ENCODE measurements around the gene CHST11.

Gene CHST11

GRCh38 chr12:104680491-104680890 is 223.7 kb downstream of the CHST11 start:
- DNase-seq (ENCODE audit: insufficient read length, low spot score) (no peak), FAIRE-seq (no peak)
- no peak for TF ChIP-seq POLR2A (IDR thresholded peaks at IDR 0.05; ENCODE audit: low read depth, low read length)

- FAIRE-seq = no peak
- DNase-seq (ENCODE audit: insufficient read length, low spot score) = no peak
- no peak for TF ChIP-seq POLR2A (IDR thresholded peaks at IDR 0.05; ENCODE audit: low read depth, low read length)
Measured at GRCh38 chr12:104681012-104681690, 224.4 kb downstream of the CHST11 start.

DNA sequence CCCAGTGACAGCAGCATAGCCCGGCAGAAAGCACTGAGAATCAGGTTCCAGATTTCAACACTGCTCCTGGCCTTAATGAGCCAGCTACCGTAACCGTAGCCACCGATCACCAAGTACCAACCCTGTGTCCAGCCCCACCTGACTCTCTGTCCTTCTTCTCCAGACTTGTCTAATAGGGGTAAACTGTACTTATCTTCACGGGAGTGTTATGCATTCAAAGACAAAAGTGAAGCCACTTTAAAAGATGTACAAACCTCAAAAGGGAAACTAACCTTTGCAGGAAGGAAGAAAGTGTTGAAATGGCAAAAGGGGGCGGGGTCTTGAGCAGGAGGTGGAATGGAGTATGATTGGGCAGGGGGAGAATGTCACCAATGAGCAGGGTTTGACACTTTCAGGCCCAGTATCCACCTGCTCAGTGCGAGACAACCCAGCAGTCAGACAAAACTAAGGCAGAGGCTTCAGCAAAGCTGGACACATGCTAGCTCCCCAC is 226.1 kb downstream of the CHST11 start:
- no peak for FAIRE-seq
- no peak for DNase-seq (ENCODE audit: insufficient read length, low spot score)
- no peak for TF ChIP-seq POLR2A (IDR thresholded peaks at IDR 0.05; ENCODE audit: low read depth, low read length)

- no peak for FAIRE-seq
- TF ChIP-seq POLR2A (IDR thresholded peaks at IDR 0.05; ENCODE audit: low read depth, low read length) = no peak
- DNase-seq (ENCODE audit: insufficient read length, low spot score) = no peak
Measured at GRCh38 chr12:104683831-104684503, 227.2 kb downstream of the CHST11 start.

- no peak for FAIRE-seq
- no peak for DNase-seq (ENCODE audit: insufficient read length, low spot score)
- TF ChIP-seq POLR2A (IDR thresholded peaks at IDR 0.05; ENCODE audit: low read depth, low read length) = no peak
Measured at GRCh38 chr12:104684884-104685283, 228.1 kb downstream of the CHST11 start.

GRCh38 chr12:104685366-104685765 is 228.6 kb downstream of the CHST11 start:
- no peak for FAIRE-seq
- TF ChIP-seq POLR2A (IDR thresholded peaks at IDR 0.05; ENCODE audit: low read depth, low read length) = no peak
- DNase-seq (ENCODE audit: insufficient read length, low spot score) = no peak

- DNase-seq (ENCODE audit: insufficient read length, low spot score) (peak; percentile 34), FAIRE-seq (no peak)
- no peak for TF ChIP-seq POLR2A (IDR thresholded peaks at IDR 0.05; ENCODE audit: low read depth, low read length)
Measured at GRCh38 chr12:104686196-104686595, 229.4 kb downstream of the CHST11 start.

DNA sequence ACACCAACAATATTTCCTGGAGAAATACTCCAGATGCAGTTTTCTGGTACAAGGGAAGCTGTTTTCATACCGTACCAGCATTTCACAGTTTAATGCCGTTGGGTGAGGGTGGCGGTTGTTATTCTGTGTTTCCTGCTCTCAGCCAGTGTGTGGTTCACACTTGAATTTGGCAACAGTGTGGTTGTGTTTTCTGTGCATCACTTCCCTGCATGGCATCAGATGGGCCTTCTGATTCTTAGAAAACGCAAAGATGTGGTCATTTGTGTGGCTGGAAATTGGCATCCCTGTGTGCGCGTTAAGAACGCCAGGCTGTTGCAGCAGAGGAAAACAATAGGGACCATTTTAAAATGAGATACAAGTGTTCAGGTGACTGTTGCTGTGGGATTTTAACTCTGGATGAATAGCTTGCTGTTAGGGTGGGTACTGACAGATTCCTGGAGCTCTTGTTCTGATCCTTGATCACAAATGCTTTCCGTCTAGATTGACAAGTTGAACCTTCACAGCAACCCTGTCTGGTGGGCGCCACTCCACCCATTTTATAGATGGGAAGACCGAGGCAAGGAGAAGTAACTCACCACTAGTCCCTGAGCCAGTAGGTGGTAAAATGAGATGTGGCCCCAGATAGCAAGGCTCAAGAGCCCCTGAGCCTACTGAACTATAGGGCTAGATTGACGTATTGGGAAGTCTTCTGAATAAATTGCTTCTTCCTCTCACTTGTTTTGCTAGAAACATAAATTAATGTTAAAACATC is 231.2 kb downstream of the CHST11 start:
- no peak for TF ChIP-seq POLR2A (IDR thresholded peaks at IDR 0.05; ENCODE audit: low read depth, low read length)
- DNase-seq (ENCODE audit: insufficient read length, low spot score) = no peak
- FAIRE-seq = no peak

- FAIRE-seq = no peak
- no peak for TF ChIP-seq POLR2A (IDR thresholded peaks at IDR 0.05; ENCODE audit: low read depth, low read length)
- DNase-seq (ENCODE audit: insufficient read length, low spot score) = no peak
Measured at GRCh38 chr12:104689635-104690034, 232.9 kb downstream of the CHST11 start.

- DNase-seq (ENCODE audit: insufficient read length, low spot score) (no peak), FAIRE-seq (no peak)
- TF ChIP-seq POLR2A (IDR thresholded peaks at IDR 0.05; ENCODE audit: low read depth, low read length) = no peak
Measured at GRCh38 chr12:104691721-104692556, 235.2 kb downstream of the CHST11 start.

DNA sequence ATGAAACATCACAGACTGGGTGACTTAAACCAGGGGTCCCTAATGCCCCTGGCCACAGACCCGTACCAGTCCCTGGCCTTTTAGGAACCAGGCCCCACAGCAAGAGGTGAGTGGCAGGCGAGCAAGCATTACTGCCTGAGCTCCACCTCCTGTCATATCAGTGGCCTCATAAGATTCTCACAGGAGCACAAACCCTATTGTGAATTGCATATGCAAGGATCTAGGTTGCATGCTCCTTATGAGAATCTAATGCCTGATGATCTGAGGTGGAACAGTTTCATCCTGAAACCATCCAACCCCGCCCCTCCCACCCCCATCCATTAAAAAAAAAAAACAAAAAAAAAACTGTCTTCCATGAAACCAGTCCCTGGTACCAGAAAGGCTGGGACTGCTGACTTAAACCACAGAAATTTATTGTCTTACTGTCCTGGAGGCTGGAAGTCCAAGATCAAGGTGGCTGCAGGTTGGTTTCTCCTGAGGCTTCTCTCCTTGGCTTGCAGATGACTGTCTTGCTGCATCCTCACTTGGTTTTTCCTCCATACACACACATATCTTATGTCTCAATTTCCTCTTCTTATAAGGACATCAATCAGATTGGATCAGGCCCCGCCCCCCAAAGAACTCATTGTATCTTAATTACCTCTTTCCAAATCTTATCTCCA is 235.9 kb downstream of the CHST11 start:
- no peak for TF ChIP-seq POLR2A (IDR thresholded peaks at IDR 0.05; ENCODE audit: low read depth, low read length)
- DNase-seq (ENCODE audit: insufficient read length, low spot score) = no peak
- no peak for FAIRE-seq

DNA sequence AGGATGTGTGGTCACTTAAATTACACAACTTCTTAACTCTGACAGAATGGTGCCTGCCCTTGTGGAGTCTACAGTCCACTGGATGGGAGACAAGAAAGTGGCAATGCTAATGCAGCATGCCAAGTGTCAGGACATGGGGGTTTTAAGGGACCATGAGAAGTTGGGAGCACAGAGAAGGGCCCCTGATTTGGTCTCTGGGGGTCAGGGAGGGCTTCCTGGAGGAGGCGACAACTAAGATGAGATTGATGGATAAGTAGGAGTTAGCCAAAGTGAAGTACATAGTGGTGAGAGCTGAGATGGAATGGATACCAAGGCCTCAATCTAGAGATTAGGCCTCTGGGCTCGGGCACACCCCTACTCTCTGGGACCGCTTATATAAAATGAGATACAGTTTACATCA is 236.7 kb downstream of the CHST11 start:
- DNase-seq (ENCODE audit: insufficient read length, low spot score) (no peak), FAIRE-seq (no peak)
- no peak for TF ChIP-seq POLR2A (IDR thresholded peaks at IDR 0.05; ENCODE audit: low read depth, low read length)

DNA sequence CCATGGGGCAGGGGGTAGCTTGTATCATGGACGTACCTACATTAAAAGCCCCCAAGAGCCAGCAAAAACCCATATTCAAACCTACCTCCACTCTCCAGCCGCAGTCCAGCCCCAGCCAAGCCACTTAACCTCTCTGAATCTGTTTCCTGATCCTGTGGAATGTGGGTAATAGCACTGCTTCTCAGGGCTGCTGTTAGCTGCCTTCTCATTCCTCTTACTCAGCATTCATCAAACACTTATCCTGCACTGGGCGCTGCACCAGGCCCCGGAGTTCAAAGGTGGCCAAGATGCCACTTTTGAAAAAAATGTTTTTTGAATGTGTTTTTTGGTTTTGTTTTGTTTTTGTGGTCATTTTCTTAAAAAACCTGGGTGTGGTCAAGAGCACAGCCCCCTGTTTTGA is 237.4 kb downstream of the CHST11 start:
- FAIRE-seq (no peak), DNase-seq (ENCODE audit: insufficient read length, low spot score) (no peak)
- no peak for TF ChIP-seq POLR2A (IDR thresholded peaks at IDR 0.05; ENCODE audit: low read depth, low read length)
